GM18873 (cell line): ENCODE measurements around the gene TP73.

Experiments used
- ATAC-seq: cut with Tn5 transposase; IDR thresholded peaks from one replicate; pipeline ENCODE4 v1.9.1; 2021; ENCODE audit warnings: mild to moderate bottlenecking, moderate library complexity, moderate number of reproducible peaks; ENCODE audit not compliant: unreplicated experiment, low FRiP score

TP73 gene

GRCh38 chr1:3753656-3754454 lies 101.5 kb downstream of the TP73 start:
- no peak for ATAC-seq

DNA sequence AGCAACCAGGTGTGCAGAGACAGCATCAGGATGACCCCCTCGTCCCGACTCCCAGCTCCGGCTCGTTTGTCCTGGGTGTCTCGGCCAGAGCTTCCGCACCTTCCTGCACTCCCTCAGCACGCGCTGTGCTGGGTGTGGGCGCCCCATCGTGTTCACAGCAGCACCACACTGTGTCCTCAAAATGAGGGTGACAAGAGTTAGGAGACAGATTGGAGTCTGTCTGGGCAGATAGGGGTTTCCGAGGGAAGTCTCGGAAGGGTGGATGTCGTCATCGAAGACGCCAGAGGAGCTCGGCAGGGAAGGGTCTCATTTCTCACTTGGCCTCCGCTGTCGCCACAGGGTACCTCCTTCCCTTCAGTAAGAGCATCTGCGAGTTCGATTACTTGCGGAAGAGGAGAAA lies 104.1 kb downstream of the TP73 start:
- no peak for ATAC-seq

GRCh38 chr1:3759164-3759563 lies 106.8 kb downstream of the TP73 start:
- ATAC-seq, result no peak

DNA sequence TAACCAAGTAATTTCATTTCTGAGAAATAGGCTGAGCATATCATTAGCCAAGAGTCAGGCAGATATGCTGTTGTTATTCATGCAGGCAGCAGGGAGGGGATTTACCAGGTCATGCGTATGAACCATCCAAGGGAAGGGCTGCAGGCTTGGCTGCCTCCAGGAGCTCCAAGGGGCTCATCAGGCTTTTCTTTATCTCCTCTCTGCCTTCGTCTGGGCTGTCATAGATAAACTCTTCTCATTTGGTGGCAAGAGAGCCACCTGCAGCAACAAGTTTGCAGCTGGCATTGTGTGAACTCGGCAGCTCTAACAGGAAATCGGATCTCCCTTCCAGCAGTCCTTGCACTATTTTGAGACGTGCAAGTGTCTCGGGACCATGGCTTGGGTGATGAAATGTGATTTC lies 107.5 kb downstream of the TP73 start:
- ATAC-seq, result no peak

DNA sequence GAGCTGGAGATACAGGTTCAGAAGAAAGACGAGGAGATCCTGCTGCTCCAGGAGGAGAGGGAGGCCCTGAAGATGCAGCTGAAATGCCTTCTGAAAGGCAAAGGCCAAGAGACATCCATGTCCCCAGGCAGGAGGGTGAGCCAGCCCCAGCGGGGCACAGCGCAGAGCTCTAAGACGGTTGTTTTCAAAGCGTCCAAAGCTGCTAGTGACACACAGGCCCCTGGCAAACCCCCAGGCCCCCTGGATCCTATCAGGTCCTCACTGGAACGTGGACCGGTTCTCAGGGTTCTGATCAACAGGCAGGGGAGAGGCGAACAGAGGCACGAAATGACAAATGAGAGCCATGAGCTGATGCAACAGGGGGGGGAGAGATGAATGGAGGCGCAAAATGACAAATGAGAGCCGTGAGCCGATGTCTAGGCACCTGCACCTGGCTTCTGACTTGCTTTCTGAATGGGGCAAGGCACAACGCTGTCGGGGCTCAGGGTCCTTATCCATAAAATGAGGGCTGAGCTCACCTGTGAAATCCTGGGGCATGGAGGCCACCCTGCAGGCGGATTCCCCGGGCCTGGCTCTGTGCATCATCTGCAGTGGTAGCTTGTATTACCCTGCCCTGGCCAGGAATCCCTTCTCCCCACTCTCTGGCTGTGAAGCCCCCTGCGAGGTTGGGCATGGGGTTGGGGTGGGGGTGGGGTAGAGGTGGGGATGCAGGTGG lies 109.1 kb downstream of the TP73 start:
- ATAC-seq, result no peak

GRCh38 chr1:3762151-3762872 lies 110.0 kb downstream of the TP73 start:
- ATAC-seq, result no peak

- no peak for ATAC-seq
Measured at GRCh38 chr1:3762873-3763228, 110.5 kb downstream of the TP73 start.

GRCh38 chr1:3763351-3764125 lies 111.2 kb downstream of the TP73 start:
- ATAC-seq, result no peak

- ATAC-seq, result no peak
Measured at GRCh38 chr1:3767328-3767925, 115.1 kb downstream of the TP73 start.

DNA sequence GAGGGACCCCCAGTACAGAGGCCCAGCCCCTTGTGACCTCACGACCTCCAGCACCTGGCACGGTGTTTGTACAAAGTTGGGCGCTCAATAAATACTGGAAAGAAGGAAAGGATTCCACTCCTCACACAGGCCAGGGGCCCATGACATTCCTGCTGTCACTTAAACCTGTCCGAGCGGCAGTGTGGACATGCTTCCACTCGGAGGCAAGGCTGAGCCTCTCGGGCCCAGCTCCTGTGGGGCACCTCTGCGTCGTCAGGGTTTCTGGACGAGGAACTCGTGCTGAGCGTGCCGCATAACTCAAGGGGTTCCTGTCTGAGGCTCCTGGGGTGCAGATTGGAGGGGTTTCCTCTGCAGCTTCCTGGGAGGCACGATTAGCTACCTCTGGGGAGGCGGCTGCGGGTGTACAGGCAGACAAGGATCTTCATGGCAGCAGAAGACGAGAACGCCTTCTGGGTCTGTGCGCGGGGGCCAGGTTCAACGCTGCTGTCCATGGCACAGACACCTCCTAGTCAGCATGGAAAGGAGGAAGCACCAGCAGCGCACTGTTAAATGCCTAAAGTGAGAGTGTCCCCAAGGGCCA lies 116.6 kb downstream of the TP73 start:
- ATAC-seq, result no peak

DNA sequence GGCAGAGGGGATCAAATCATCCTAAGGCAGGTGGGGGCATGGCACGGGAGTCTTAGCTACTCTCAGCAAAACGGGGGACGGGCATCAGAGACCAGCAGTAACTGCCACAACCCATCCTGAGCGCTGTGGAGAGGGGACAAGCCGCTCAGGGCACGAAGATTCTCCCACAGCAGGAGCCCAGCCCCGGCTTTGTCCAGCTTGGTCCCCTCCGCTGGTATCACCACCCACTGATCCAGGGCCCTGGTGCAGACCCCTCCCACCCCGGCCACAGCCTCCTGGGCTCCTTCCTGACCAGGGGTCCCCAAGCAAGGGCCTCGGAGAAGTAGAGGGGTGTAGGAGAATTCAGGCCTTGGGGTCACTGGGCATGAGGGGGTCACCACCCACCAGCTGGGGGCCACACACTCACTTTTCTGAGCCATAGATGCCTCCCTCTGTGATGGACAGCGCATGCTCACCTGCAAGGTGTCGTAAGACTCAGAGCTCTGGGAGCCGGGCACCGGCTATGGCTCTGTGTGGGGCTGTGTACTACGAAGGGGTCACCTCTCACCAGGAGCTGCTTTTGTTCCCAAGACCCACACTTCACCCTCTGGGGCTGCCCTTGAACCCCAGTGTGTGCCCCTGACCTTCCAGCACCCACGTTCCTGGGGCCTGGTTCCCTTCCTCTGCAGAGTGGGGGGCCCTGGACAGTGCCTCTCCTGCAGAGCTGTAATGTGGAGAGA lies 117.9 kb downstream of the TP73 start:
- no peak for ATAC-seq

DNA sequence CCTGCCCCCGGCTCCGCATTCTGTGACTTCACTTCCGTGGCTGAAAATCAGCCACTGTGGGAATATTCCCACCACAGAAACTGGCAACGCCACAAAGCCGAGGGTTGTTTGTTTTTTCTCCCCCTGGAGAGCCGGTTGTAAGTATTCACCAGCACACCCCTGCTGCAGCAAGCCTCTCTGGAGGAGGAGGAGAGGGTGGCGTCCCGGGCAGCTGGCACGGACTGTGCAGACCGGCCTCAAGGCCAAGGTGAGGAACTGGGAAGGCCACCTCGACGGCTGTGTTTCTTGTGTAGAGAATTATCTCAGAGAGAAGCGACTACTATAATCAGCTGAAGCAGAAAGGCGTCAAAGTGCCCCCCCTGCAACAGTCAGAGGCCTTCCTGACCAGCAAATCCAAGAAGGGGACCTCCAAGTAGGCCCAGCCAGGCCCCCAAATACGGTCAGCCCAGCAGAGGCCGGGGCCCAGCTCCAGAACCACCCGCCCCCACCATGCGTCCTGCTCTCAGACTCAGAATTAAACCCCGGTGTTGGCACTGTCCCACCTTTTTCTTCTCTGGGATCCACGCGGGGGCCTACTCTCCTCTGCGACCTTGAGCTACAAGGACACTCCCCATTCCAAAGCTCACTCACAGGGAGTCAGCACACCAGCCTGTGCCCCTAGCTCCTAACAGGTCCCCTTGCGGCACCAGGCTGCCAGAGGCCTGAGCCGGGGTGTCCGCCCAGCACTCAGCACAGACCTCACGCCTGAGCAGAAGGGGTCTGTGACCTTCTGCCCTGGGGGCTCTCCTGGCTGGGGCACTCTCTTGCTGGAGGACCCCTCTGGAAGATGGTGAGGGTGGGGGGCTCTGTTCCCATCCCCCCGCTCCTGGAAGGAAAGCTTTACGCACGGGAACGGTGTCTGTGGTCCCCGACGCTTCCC lies 119.1 kb downstream of the TP73 start:
- no peak for ATAC-seq

DNA sequence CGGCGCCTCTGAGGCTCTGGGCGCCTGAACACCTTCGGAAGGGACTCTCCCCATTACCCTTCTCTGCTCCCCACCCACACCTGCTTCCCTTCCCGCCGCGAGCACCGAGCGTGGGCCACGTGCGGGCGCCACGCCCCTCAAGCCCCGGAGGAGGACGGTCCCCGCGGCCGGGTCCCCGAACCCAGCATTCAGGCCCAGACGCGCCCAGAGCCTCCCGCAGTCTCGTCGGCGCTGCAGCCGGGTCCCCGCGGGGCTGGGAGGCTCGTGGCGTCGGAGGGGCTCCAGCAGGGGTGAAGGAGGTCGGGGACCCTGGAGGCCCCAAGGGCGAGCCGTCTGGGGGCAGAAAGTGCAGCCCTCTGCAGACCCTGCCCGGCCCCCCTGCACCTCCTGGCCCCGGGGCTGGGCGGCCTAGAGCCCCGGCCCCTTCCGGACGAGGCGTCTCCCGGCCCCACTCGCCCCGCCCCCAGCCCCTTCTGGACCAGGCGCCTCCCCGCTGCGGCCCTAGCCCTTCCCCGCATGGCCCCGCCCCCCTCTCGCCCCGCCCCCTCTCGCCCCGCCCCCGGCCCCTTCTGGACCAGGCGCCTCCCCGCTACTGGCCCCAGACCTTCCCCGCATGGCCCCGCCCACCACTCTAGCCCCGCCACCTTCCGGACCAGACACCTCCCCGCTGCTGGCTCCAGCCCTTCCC lies 119.9 kb downstream of the TP73 start:
- no peak for ATAC-seq

DNA sequence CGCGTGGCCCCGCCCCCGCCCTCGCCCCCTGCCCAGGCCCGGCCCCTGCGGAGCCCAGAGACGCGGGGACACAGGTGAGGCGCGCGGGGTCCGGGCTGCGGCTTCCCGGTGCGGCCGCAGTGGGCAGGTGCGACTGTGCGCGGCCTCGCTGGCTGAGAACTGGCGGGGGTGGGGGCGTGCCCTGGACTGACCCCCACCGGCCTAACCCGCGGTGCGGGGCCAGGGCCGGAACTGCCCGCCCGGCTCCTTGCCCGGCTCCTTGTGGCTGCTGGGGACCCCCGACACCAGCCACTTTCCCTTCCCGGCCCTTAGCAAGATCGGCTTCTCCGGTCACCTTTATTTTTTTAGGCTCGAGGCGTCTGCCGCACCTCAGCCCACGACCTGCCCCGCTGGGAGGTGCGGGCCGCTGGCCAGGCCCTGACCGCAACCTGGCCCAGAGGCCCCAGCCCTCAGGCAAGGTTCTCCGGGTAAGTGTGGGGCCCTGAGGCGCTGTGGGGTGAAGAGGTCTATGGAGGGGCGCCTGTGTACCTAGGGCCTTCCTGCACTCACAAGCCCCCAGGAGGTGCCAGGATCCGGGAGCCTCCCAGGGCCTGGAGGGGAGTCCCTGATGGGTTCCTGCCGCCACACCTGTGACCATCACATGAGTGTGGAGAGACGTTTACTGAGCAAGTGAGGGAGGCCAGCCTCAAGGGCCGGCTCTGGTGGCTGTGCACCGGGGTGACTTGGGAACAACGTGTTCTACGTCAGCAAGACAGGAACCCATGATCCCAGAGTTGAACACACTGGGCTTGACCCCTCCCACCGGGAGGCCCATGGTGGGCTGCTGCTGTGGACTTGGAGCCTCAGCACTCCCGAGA lies 120.6 kb downstream of the TP73 start, which contains the start of gene SMIM1:
TSS of gene SMIM1 (plus strand) at position 35 of the 857 bp plus-strand sequence. CDS start 2,625 bp downstream, outside the sequence.
- ATAC-seq, result no peak

GRCh38 chr1:3773572-3774275 lies 121.4 kb downstream of the TP73 start:
- ATAC-seq, result no peak
